Measurements from ENCODE around the gene PREX1. TPM values are rescaled to one million over a fixed set of nuclear protein-coding genes. Genes with fewer than 3 reads are reported as not detected.

PREX1 gene
- total and polyA plus RNA-seq, 2 experiments from 2014 or later, result 2.4 to 10.3 TPM

GRCh38 chr20:48728042-48728825, 99.6 kb downstream of the PREX1 start:
- DNase-seq (ENCODE audit: low spot score) (no peak), ATAC-seq (no peak)
- no peak overlapping the region for H2AFZ ChIP-seq
- H3K36me3 ChIP-seq (ENCODE audit: insufficient read depth), result no peaks in the 10 kb centered on the region
- Mint-ChIP-seq H3K4me3 (no peak overlapping the region), H3K36me3 (ENCODE audit: low read depth) (peaks cover 12% of the 10 kb centered on the region), H3K27me3 (ENCODE audit: insufficient read depth, low read depth, poor library complexity) (peaks cover 8% of the 10 kb centered on the region), H3K9me3 (no peaks in the 10 kb centered on the region), H3K27ac (peak overlapping the region; percentile 71; the same call in 1 of the 2 replicates), H3K4me1 (peaks cover 15% of the 10 kb centered on the region)
- no peaks in the 10 kb centered on the region for H3K79me2 ChIP-seq (replicated peaks; ENCODE audit: insufficient read depth)
- H3K4me3 ChIP-seq, result no peak overlapping the region
- H3K27me3 ChIP-seq (ENCODE audit: insufficient read depth), result no peaks in the 10 kb centered on the region
- no peak overlapping the region for H3K27ac ChIP-seq (ENCODE audit: low read depth)
- peaks cover 2% of the 10 kb centered on the region; the same call in 1 of the 2 replicates for H3K4me1 ChIP-seq (ENCODE audit: insufficient read depth)
- no peaks in the 10 kb centered on the region for H3F3A ChIP-seq (replicated peaks; ENCODE audit: low read depth)
- TF ChIP-seq CREB1 (CRISPR knock-in tag; IDR thresholded peaks at IDR 0.05; ENCODE audit: low read depth), result no peak
- no peak overlapping the region for H3K4me2 ChIP-seq
- H3K9me2 ChIP-seq (ENCODE audit: insufficient read depth), result no peaks in the 10 kb centered on the region
- H4K20me1 ChIP-seq (replicated peaks; ENCODE audit: insufficient read depth), result no peaks in the 10 kb centered on the region

- Mint-ChIP-seq H3K27me3 (ENCODE audit: insufficient read depth, low read depth, poor library complexity) (peaks cover 5% of the 10 kb centered on the region), H3K9me3 (no peaks in the 10 kb centered on the region), H3K36me3 (ENCODE audit: low read depth) (peaks cover 9% of the 10 kb centered on the region), H3K4me1 (peaks cover 23% of the 10 kb centered on the region), H3K27ac (no peak overlapping the region), H3K4me3 (no peak overlapping the region)
- Histone ChIP-seq H3K4me2 (no peak overlapping the region), H3K36me3 (ENCODE audit: insufficient read depth) (no peaks in the 10 kb centered on the region), H3K79me2 (replicated peaks; ENCODE audit: insufficient read depth) (no peaks in the 10 kb centered on the region), H3K9me2 (ENCODE audit: insufficient read depth) (no peaks in the 10 kb centered on the region), H3K27me3 (ENCODE audit: insufficient read depth) (no peaks in the 10 kb centered on the region), H2AFZ (no peak overlapping the region), H4K20me1 (replicated peaks; ENCODE audit: insufficient read depth) (no peaks in the 10 kb centered on the region), H3F3A (replicated peaks; ENCODE audit: low read depth) (no peaks in the 10 kb centered on the region), H3K4me3 (no peak overlapping the region), H3K27ac (ENCODE audit: low read depth) (no peak overlapping the region), H3K4me1 (ENCODE audit: insufficient read depth) (peaks cover 5% of the 10 kb centered on the region; the same call in 1 of the 2 replicates)
- no peak for ATAC-seq
- no peak for DNase-seq (ENCODE audit: low spot score)
- TF ChIP-seq JUNB (IDR thresholded peaks at IDR 0.05; ENCODE audit: unreplicated experiment) (no peak), EZH2phosphoT487 (IDR thresholded peaks at IDR 0.05; ENCODE audit: unreplicated experiment) (no peak), ZNF114 (CRISPR knock-in tag; IDR thresholded peaks at IDR 0.05) (no peak), NANOG (IDR thresholded peaks at IDR 0.05; ENCODE audit: borderline replicate concordance) (no peak), CREB1 (CRISPR knock-in tag; IDR thresholded peaks at IDR 0.05; ENCODE audit: low read depth) (no peak), EZH2 (IDR thresholded peaks at IDR 0.05; ENCODE audit: low read depth, unreplicated experiment) (no peak), ETS1 (IDR thresholded peaks at IDR 0.05) (no peak)
Measured at GRCh38 chr20:48727226-48727625, 100.6 kb downstream of the PREX1 start.

- H3K27ac Mint-ChIP-seq, result no peak overlapping the region
- Histone ChIP-seq H3K27ac (ENCODE audit: low read depth) (no peak overlapping the region), H3K4me1 (ENCODE audit: insufficient read depth) (peaks cover 5% of the 10 kb centered on the region; the same call in 1 of the 2 replicates), H3K79me2 (replicated peaks; ENCODE audit: insufficient read depth) (no peaks in the 10 kb centered on the region), H3K4me2 (no peak overlapping the region), H3K36me3 (ENCODE audit: insufficient read depth) (no peaks in the 10 kb centered on the region), H3K9me2 (ENCODE audit: insufficient read depth) (no peaks in the 10 kb centered on the region), H3K27me3 (ENCODE audit: insufficient read depth) (no peaks in the 10 kb centered on the region), H3F3A (replicated peaks; ENCODE audit: low read depth) (no peaks in the 10 kb centered on the region), H3K4me3 (no peak overlapping the region), H2AFZ (no peak overlapping the region), H4K20me1 (replicated peaks; ENCODE audit: insufficient read depth) (no peaks in the 10 kb centered on the region)
- no peak overlapping the region for H3K4me3 Mint-ChIP-seq
- peak; percentile 17; the same call in 2 of the 3 replicates for ATAC-seq
- peaks cover 9% of the 10 kb centered on the region; the same call in 2 of the 3 replicates for H3K36me3 Mint-ChIP-seq (ENCODE audit: low read depth)
- no peaks in the 10 kb centered on the region for H3K9me3 Mint-ChIP-seq
- no peak for DNase-seq (ENCODE audit: low spot score)
- H3K4me1 Mint-ChIP-seq, result peaks cover 27% of the 10 kb centered on the region
- H3K27me3 Mint-ChIP-seq (ENCODE audit: insufficient read depth, low read depth, poor library complexity), result peaks cover 8% of the 10 kb centered on the region
- TF ChIP-seq ZNF462 (CRISPR knock-in tag; IDR thresholded peaks at IDR 0.05), result no peak
- TF ChIP-seq NANOG (IDR thresholded peaks at IDR 0.05; ENCODE audit: borderline replicate concordance), result no peak
Measured at GRCh38 chr20:48725555-48725991, 102.2 kb downstream of the PREX1 start.
